Type B pancreatic cell (in vitro differentiated cells): ENCODE measurements around the gene CCDC187. TPM values are rescaled to one million over a fixed set of nuclear protein-coding genes. Genes with fewer than 3 reads are reported as not detected.

Source experiments
- DNase-seq: peaks from one replicate; pipeline ENCODE4 v3.0.0; 2021; ENCODE audit warnings: mixed read lengths; ENCODE audit not compliant: unreplicated experiment; ENCODE audit errors: extremely low spot score
- H3K27ac Mint-ChIP-seq: 2 replicates; pipeline ENCODE4 v1.8.0; 2021; ENCODE audit warnings: mild to moderate bottlenecking, mixed read lengths
- H3K27me3 Mint-ChIP-seq: 2 replicates; pipeline ENCODE4 v1.8.0; 2021; ENCODE audit warnings: mixed read lengths
- H3K36me3 Mint-ChIP-seq: 2 replicates; pipeline ENCODE4 v1.8.0; 2021; ENCODE audit warnings: mixed read lengths
- H3K4me1 Mint-ChIP-seq: one replicate; pipeline ENCODE4 v1.8.0; 2021; ENCODE audit warnings: mixed read lengths; ENCODE audit not compliant: unreplicated experiment
- H3K4me3 Mint-ChIP-seq: 2 replicates; pipeline ENCODE4 v1.8.0; 2021; ENCODE audit warnings: mild to moderate bottlenecking, mixed read lengths
- H3K9me3 Mint-ChIP-seq: 2 replicates; pipeline ENCODE4 v1.8.0; 2021; ENCODE audit warnings: mixed read lengths
- total RNA-seq: library from RNA; stranded (reverse); gene quantifications from 2 replicates; pipeline ENCODE4 v1.2.1, GENCODE V29; 2021; ENCODE audit warnings: low replicate concordance
- TF ChIP-seq, protein P1 (sequence below): fragments of 200-600 bp; sonication (generic); conservative IDR thresholded peaks from 2 replicates; pipeline ENCODE4 v1.5.0; 2021; ENCODE audit warnings: antibody characterized with exemption, mild to moderate bottlenecking

Gene CCDC187
- total RNA-seq, 1 donor from 2014 or later = 0.70 TPM

DNA sequence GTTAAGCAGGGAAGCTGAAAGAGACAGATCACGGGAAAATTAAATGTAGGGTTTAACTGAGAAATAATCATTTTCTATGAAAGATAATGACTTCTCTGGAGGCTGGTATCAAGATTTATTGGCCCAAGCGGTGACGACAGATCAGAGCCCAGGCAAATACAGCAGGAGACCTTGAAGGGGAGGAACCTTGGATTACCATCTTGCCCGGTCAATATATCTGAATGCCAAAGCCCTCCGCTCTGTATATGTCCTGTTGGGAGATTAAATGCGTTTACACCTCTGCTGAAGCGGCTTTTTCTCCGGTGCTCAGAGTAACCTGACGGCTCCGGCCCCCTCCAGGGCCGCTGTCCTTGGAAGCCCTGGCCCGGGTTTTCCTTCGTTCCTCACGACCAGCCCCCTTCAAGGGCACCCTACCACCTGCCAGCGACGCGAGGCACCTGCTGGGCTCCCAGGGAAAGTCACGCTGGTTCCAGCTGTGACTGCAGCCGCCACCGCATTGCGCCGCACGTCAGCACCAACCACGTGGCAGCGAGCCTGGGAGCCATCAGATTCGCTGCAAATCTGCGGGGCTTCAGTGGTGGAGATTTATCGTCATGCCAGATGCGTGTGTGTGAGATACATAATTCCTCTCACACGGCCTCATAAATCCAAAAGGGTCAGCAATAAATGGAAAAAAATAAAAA lies 53.9 kb downstream of the CCDC187 start:
- Mint-ChIP-seq H3K4me3 (no peak overlapping the region), H3K27ac (no peak overlapping the region), H3K36me3 (no peaks in the 10 kb centered on the region), H3K4me1 (no peaks in the 10 kb centered on the region), H3K9me3 (no peaks in the 10 kb centered on the region), H3K27me3 (peaks cover 4% of the 10 kb centered on the region)
- no peak for DNase-seq
- TF ChIP-seq, protein P1, sequence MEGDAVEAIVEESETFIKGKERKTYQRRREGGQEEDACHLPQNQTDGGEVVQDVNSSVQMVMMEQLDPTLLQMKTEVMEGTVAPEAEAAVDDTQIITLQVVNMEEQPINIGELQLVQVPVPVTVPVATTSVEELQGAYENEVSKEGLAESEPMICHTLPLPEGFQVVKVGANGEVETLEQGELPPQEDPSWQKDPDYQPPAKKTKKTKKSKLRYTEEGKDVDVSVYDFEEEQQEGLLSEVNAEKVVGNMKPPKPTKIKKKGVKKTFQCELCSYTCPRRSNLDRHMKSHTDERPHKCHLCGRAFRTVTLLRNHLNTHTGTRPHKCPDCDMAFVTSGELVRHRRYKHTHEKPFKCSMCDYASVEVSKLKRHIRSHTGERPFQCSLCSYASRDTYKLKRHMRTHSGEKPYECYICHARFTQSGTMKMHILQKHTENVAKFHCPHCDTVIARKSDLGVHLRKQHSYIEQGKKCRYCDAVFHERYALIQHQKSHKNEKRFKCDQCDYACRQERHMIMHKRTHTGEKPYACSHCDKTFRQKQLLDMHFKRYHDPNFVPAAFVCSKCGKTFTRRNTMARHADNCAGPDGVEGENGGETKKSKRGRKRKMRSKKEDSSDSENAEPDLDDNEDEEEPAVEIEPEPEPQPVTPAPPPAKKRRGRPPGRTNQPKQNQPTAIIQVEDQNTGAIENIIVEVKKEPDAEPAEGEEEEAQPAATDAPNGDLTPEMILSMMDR = no peak

DNA sequence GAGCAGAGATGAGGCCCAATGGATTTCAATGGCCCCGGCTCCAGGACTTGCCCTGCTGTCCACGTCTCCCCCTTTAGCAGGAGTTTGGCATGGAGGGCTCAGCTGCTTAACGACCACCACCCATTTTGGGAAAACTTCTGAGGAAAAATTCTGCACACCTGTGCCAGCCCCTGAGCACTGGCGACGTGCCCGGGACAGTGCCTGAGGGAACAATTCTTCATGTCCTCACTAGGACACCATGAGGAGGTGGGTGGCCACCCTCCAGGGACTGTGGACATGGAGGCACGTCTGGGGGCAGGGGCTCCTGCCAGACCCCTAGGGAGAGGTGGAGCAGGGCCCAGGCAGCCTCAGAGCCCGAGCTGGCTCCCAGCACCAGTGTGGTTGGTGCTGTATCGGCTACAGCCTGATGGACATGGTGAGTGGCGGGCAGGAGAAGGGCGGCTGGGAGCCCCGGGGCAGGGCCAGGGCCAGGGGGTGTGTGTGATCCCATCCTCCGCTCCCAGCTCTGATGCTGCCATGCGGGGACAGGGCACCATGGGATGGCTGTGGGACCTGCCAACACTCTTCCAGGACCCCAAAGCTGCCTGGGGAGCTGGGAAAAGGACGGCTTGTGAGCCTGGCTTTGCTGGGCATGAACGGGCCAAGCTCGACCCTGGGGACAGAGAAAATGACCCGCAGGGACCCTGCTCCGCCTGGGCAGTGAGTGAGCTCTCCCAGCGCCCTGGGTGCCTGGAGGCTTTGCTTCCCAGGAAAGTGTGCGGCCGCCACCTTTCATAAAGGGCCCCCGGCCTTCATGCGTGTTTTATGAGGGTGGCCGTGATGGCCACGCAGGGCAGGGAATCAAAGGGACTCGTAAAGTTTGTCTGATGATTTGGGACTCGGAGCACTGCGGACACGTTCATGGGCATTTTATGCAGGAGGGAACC lies 54.7 kb downstream of the CCDC187 start:
- H3K36me3 Mint-ChIP-seq = no peaks in the 10 kb centered on the region
- peaks cover 4% of the 10 kb centered on the region for H3K4me1 Mint-ChIP-seq
- no peak overlapping the region for H3K4me3 Mint-ChIP-seq
- H3K27me3 Mint-ChIP-seq = peaks cover 4% of the 10 kb centered on the region
- H3K27ac Mint-ChIP-seq = no peak overlapping the region
- TF ChIP-seq, protein P1 = no peak
- DNase-seq = no peak
- no peaks in the 10 kb centered on the region for H3K9me3 Mint-ChIP-seq

DNA sequence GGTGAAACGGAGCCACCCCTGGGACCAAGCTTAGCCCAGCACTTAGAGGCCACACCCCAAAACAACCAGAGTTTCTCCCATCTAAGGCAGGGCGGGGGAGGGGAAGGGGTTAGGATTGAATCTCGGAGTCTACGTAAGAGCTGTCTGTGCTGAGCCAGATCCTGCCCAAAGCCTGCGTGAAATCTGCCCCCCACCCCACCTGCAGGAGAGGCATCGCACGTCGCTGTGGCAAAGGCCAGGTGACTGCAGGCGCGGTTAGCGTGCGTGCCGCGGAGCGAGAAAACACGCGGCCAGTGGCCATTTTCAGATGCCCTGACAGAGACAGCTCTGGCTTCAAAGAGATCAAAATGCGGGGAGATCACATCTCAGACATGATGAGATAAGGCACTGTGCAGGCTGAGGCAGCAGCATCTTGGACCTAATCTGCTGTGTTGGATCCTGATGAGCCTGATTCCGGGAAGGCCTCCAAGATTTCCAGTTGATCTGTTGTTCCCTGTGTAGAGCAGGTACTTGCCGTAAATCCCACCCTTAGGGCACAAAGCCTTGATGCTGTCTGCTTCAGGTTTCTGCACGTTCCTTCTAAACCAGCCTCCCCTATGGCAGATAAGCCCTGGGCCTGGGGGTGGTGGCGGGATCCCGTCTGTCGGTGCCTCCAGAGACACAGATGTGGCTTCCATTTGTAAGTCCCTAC lies 55.8 kb downstream of the CCDC187 start:
- H3K36me3 Mint-ChIP-seq = no peaks in the 10 kb centered on the region

DNA sequence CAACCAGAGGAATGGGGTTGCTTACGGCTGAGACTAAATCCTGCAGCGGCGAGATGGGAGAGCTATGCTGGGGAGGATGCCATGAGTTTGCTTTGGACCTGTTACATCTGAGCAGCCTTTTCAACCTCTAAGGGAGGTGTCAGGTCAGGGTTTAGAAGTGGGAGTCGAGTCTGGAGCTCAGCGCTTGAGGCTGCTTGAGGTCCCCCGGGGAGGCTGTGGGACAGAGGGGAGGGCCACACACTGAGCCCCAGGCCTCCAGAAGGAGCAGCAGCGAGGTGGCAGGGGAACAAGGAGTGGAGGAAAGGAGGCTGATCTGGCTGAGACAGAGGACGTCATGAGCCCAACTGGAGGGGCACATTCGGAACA lies 56.4 kb downstream of the CCDC187 start:
- peak overlapping the region; percentile 50 for H3K27ac Mint-ChIP-seq
- no peaks in the 10 kb centered on the region for H3K36me3 Mint-ChIP-seq
- DNase-seq = no peak
- no peaks in the 10 kb centered on the region for H3K9me3 Mint-ChIP-seq
- H3K4me3 Mint-ChIP-seq = no peak overlapping the region
- TF ChIP-seq, protein P1 = no peak
- H3K27me3 Mint-ChIP-seq = peaks cover 4% of the 10 kb centered on the region
- H3K4me1 Mint-ChIP-seq = peaks cover 20% of the 10 kb centered on the region

More for the DNA sequence above, 55.8 kb downstream of the CCDC187 start:
- H3K4me3 Mint-ChIP-seq = no peak overlapping the region
- H3K27ac Mint-ChIP-seq = no peak overlapping the region
- H3K9me3 Mint-ChIP-seq = no peaks in the 10 kb centered on the region
- H3K4me1 Mint-ChIP-seq = peaks cover 15% of the 10 kb centered on the region
- TF ChIP-seq, protein P1 = no peak
- peaks cover 4% of the 10 kb centered on the region for H3K27me3 Mint-ChIP-seq
- DNase-seq = no peak

- no peaks in the 10 kb centered on the region for H3K9me3 Mint-ChIP-seq
- H3K4me1 Mint-ChIP-seq = peaks cover 22% of the 10 kb centered on the region
- peak overlapping the region; percentile 50 for H3K27ac Mint-ChIP-seq
- no peak for DNase-seq
- H3K36me3 Mint-ChIP-seq = no peaks in the 10 kb centered on the region
- H3K4me3 Mint-ChIP-seq = no peak overlapping the region
- H3K27me3 Mint-ChIP-seq = peaks cover 4% of the 10 kb centered on the region
- TF ChIP-seq, protein P1 = no peak
Measured at GRCh38 chr9:136246849-136247550, 56.9 kb downstream of the CCDC187 start.
